OCI-LY1 (cell line): Measurements from ENCODE around the gene SLC38A2.

Experiments
- EZH2 ChIP-seq: fragments of 200-600 bp; sonication (generic), shearing (Covaris generic); IDR thresholded peaks from 2 replicates; pipeline ENCODE4 v1.8.0; 2017; ENCODE audit warnings: borderline replicate concordance, mixed run types, mild to moderate bottlenecking, antibody characterized with exemption, low read length, moderate library complexity, mixed read lengths
- TF ChIP-seq, protein P1 (sequence below): fragments of 200-600 bp; sonication (generic), shearing (Covaris generic); IDR thresholded peaks from 2 replicates; pipeline ENCODE4 v1.5.1; 2017; ENCODE audit warnings: mild to moderate bottlenecking, antibody characterized with exemption, low read length, moderate library complexity, mixed read lengths

DNA sequence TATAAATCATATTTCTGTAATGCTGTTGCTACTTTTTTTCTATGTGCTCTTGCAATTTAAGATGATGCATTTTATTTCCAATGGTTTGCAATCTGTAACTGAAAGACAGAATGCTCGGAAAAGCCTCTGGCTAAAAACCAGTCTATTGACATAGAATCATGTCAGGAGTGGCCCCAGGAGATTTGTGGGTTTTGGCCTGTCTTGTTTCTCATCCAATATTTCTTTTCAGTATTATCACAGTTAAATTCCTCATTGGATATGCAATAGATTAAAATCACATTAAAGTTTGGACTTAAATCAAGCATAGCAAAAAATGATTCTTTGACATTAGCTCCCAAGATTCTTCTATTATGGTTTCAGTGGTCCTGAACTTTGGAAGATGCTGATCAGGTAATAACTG lies 19.1 kb upstream of the SLC38A2 start:
- TF ChIP-seq, protein P1, sequence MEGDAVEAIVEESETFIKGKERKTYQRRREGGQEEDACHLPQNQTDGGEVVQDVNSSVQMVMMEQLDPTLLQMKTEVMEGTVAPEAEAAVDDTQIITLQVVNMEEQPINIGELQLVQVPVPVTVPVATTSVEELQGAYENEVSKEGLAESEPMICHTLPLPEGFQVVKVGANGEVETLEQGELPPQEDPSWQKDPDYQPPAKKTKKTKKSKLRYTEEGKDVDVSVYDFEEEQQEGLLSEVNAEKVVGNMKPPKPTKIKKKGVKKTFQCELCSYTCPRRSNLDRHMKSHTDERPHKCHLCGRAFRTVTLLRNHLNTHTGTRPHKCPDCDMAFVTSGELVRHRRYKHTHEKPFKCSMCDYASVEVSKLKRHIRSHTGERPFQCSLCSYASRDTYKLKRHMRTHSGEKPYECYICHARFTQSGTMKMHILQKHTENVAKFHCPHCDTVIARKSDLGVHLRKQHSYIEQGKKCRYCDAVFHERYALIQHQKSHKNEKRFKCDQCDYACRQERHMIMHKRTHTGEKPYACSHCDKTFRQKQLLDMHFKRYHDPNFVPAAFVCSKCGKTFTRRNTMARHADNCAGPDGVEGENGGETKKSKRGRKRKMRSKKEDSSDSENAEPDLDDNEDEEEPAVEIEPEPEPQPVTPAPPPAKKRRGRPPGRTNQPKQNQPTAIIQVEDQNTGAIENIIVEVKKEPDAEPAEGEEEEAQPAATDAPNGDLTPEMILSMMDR, result no peak
- TF ChIP-seq EZH2, result no peak
